Measurements from ENCODE around the gene FGGY.
A peak's percentile ranks its signal among the peaks of the same experiment; 100 is the strongest.

FGGY gene

DNA sequence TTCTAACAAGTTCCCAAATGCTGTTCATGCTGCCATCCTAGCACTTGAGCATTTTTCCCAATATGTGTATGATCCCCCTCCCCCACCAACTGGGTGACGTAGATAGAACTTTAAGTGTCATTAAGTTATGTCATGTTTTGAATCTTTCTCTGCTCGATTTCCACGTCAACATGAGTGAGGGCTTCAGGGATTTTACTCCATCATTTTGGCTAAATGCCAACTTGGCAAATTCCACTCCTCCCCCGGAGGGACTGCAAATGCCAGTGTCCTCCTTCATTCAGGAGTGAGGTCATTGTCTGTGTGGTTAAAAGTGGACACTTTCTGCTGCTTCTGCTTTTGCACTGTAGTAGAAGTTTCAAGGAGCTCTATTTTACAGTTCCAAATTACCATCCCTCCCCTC, 201.7 kb downstream of the FGGY start (continued):
- TF ChIP-seq ZNF660 (tag by site-specific recombination; IDR thresholded peaks at IDR 0.05) = peak; percentile 60; the same call in 1 of the 2 replicates
- TF ChIP-seq MYNN (tag by site-specific recombination; IDR thresholded peaks at IDR 0.05; ENCODE audit: borderline replicate concordance) = no peak
- no peak for TF ChIP-seq ZNF10 (tag by site-specific recombination; IDR thresholded peaks at IDR 0.05)
- TF ChIP-seq, protein P1, sequence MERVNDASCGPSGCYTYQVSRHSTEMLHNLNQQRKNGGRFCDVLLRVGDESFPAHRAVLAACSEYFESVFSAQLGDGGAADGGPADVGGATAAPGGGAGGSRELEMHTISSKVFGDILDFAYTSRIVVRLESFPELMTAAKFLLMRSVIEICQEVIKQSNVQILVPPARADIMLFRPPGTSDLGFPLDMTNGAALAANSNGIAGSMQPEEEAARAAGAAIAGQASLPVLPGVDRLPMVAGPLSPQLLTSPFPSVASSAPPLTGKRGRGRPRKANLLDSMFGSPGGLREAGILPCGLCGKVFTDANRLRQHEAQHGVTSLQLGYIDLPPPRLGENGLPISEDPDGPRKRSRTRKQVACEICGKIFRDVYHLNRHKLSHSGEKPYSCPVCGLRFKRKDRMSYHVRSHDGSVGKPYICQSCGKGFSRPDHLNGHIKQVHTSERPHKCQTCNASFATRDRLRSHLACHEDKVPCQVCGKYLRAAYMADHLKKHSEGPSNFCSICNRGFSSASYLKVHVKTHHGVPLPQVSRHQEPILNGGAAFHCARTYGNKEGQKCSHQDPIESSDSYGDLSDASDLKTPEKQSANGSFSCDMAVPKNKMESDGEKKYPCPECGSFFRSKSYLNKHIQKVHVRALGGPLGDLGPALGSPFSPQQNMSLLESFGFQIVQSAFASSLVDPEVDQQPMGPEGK (tag by site-specific recombination; IDR thresholded peaks at IDR 0.05) = peak; percentile 29; the same call in 1 of the 2 replicates
- peak; percentile 94 for TF ChIP-seq ZNF629 (tag by site-specific recombination; IDR thresholded peaks at IDR 0.05)
- TF ChIP-seq ZNF366 (tag by site-specific recombination; conservative IDR thresholded peaks at IDR 0.05) = peak; percentile 71
- TF ChIP-seq ZFHX2 (tag by site-specific recombination; conservative IDR thresholded peaks at IDR 0.05) = peak; percentile 47
- no peak for TF ChIP-seq ZNF354C (tag by site-specific recombination; IDR thresholded peaks at IDR 0.05; ENCODE audit: borderline replicate concordance, low read depth)
- no peak for TF ChIP-seq ZNF248 (tag by site-specific recombination; IDR thresholded peaks at IDR 0.05)

DNA sequence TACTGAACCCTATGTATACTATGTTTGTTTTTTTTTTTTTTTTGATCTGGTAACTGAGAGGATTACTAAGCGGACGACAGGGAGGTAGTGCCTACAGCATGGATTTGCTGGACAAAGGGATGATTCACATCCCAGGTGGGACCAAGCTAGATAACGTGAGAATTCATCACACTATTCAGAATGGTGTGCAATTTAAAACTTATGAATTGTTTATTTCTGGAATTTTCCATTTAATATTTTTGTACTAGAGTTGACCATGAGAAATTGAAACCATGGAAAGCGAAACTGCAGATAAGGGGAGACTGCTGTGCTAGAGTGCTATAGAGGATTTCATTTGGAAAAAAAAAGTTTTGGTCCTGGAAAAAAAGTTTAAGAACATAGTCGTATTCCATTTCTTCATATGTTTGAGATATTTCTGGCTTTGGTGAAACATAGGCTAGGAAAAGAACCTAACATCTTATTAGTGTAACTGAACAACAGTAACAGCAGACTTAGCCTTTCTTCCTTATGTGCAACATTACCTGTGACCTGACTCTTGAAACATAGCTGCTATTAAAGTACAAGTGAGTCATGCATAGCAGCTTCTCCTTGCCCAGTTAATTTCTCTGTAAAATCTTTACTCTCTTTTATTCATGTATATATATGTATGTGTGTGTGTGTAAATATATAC, 202.5 kb downstream of the FGGY start:
- CTCF ChIA-PET = no interaction called here

DNA sequence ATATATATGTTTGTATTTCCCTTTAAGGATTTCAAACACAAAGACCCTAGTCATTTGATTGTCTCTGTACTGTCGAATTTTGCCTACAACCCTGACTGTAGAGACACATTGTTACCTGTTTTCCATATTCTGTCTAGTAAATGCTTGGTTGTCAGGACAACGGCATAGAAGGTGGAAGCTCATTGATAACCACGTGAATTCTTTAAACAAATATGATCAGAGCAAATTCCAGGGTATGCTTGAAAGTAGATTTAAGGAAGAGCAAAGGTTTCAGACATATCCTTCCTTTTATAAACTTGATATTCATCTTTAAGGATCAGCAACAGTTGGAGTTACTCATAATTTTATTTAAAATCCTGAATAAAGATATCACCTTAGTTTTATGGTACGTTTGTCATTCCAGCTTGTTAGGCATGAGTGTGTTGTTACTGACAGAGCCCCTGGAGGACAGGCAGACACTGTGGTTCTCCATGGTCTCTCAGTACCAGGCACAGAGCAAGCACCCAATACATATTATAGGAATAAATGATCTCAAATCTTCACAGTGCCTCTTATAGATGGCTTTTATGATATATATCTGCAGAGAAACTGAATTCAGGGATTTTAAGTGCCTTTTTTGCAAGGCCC, 203.2 kb downstream of the FGGY start:
- TF ChIP-seq SCRT2 (tag by site-specific recombination; IDR thresholded peaks at IDR 0.05) (0 out of 2 replicates have a peak, but pooled peaks have one; percentile 17), SP2 (tag by site-specific recombination; IDR thresholded peaks at IDR 0.05) (no peak)
- POLR2A ChIA-PET = interaction anchor here (0.5 to 1.3 kb wide), 3 partner anchors 125 to 716 kb away, joined by 3 to 6 read pairs (median 4); partner anchors contain the start of gene JUN
- Histone ChIP-seq H3K4me1 (ENCODE audit: control insufficient read depth, insufficient read depth, low read length) (peaks cover 16% of the 10 kb centered on the region), H3K9me3 (ENCODE audit: control insufficient read depth, insufficient read depth, low read depth, low read length) (no peaks in the 10 kb centered on the region), H3K36me3 (ENCODE audit: control insufficient read depth in 2 of 2, insufficient read depth in 1 of 2, low read length in 2 of 2) (no peaks in the 10 kb centered on the region), H3K4me3 (ENCODE audit: low read depth, low read length) (no peak overlapping the region), H3K27ac (ENCODE audit: extremely low read depth, low read depth, low read length) (no peak overlapping the region)
- CTCF ChIA-PET = no interaction called here

More for the DNA sequence above, 202.5 kb downstream of the FGGY start:
- H3K27ac ChIP-seq (ENCODE audit: extremely low read depth, low read depth, low read length) = no peak overlapping the region; the same call in 1 of the 2 replicates
- H3K9me3 ChIP-seq (ENCODE audit: control insufficient read depth, insufficient read depth, low read depth, low read length) = no peaks in the 10 kb centered on the region
- no peak overlapping the region for H3K4me3 ChIP-seq (ENCODE audit: low read depth, low read length)
- POLR2A ChIA-PET = interaction anchor here (0.7 to 1.3 kb wide), 3 partner anchors 260 to 716 kb away, joined by 3 to 4 read pairs (median 4); partner anchors contain the start of gene JUN
- peaks cover 16% of the 10 kb centered on the region for H3K4me1 ChIP-seq (ENCODE audit: control insufficient read depth, insufficient read depth, low read length)
- no peaks in the 10 kb centered on the region for H3K36me3 ChIP-seq (ENCODE audit: control insufficient read depth in 2 of 2, insufficient read depth in 1 of 2, low read length in 2 of 2)
- no peak for TF ChIP-seq GLI2 (tag by site-specific recombination; IDR thresholded peaks at IDR 0.05; ENCODE audit: borderline replicate concordance, low read depth)
- no peak for TF ChIP-seq ZNF521 (tag by site-specific recombination; IDR thresholded peaks at IDR 0.05)
- TF ChIP-seq, protein P2, sequence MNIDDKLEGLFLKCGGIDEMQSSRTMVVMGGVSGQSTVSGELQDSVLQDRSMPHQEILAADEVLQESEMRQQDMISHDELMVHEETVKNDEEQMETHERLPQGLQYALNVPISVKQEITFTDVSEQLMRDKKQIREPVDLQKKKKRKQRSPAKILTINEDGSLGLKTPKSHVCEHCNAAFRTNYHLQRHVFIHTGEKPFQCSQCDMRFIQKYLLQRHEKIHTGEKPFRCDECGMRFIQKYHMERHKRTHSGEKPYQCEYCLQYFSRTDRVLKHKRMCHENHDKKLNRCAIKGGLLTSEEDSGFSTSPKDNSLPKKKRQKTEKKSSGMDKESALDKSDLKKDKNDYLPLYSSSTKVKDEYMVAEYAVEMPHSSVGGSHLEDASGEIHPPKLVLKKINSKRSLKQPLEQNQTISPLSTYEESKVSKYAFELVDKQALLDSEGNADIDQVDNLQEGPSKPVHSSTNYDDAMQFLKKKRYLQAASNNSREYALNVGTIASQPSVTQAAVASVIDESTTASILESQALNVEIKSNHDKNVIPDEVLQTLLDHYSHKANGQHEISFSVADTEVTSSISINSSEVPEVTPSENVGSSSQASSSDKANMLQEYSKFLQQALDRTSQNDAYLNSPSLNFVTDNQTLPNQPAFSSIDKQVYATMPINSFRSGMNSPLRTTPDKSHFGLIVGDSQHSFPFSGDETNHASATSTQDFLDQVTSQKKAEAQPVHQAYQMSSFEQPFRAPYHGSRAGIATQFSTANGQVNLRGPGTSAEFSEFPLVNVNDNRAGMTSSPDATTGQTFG (tag by site-specific recombination; IDR thresholded peaks at IDR 0.05; ENCODE audit: borderline replicate concordance) = no peak
- no peak for TF ChIP-seq ZNF169 (tag by site-specific recombination; IDR thresholded peaks at IDR 0.05)
- TF ChIP-seq ZNF37A (tag by site-specific recombination; IDR thresholded peaks at IDR 0.05) = no peak
- no peak for TF ChIP-seq KLF9 (tag by site-specific recombination; IDR thresholded peaks at IDR 0.05; ENCODE audit: low read depth)
- TF ChIP-seq ZNF121 (tag by site-specific recombination; IDR thresholded peaks at IDR 0.05) = no peak
- TF ChIP-seq, protein P3, sequence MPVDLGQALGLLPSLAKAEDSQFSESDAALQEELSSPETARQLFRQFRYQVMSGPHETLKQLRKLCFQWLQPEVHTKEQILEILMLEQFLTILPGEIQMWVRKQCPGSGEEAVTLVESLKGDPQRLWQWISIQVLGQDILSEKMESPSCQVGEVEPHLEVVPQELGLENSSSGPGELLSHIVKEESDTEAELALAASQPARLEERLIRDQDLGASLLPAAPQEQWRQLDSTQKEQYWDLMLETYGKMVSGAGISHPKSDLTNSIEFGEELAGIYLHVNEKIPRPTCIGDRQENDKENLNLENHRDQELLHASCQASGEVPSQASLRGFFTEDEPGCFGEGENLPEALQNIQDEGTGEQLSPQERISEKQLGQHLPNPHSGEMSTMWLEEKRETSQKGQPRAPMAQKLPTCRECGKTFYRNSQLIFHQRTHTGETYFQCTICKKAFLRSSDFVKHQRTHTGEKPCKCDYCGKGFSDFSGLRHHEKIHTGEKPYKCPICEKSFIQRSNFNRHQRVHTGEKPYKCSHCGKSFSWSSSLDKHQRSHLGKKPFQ (tag by site-specific recombination; IDR thresholded peaks at IDR 0.05) = no peak

Measured in HEK293 (cell line).